Measurements from ENCODE around the gene SLC25A34.
A peak's percentile ranks its signal among the peaks of the same experiment; 100 is the strongest.

The SLC25A34 gene

DNA sequence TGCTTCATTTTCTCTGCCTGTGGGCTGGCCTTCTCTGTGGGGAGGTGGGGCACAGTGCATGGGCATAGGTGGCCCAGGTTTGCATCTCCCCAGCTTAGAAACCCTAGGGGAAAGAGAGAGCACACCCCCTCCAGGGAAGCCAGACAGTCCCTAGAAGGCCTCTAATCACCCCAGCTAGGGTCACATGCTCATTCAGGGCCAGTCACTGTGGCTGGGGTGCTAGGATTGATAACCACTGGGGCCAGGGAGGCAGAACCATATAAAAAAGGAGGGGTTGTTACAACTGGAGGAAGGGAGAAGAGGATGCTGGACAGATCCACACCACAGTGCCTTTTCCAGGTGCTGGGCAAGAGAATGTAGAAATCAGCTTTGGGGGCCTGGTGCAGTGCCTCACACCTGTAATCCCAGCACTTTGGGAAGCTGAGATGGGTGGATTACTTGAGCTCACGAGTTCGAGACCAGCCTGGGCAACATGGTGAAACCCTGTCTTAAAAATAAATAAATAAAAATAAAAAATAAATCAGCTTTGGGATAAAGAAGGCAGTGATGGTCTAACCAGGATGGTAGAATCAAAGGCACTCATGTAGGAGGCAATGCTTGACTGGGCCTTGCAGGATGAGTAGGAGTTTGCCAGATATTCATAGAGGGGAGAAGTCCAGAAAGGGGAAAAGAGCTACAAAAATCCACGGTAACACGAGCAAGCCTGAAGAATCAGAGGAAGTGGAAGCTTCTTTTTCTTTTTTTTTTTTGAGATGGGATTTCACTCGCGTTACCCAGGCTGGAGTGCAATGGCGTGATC, 42.0 kb downstream of the SLC25A34 start (continued):
- TF ChIP-seq, protein P1, sequence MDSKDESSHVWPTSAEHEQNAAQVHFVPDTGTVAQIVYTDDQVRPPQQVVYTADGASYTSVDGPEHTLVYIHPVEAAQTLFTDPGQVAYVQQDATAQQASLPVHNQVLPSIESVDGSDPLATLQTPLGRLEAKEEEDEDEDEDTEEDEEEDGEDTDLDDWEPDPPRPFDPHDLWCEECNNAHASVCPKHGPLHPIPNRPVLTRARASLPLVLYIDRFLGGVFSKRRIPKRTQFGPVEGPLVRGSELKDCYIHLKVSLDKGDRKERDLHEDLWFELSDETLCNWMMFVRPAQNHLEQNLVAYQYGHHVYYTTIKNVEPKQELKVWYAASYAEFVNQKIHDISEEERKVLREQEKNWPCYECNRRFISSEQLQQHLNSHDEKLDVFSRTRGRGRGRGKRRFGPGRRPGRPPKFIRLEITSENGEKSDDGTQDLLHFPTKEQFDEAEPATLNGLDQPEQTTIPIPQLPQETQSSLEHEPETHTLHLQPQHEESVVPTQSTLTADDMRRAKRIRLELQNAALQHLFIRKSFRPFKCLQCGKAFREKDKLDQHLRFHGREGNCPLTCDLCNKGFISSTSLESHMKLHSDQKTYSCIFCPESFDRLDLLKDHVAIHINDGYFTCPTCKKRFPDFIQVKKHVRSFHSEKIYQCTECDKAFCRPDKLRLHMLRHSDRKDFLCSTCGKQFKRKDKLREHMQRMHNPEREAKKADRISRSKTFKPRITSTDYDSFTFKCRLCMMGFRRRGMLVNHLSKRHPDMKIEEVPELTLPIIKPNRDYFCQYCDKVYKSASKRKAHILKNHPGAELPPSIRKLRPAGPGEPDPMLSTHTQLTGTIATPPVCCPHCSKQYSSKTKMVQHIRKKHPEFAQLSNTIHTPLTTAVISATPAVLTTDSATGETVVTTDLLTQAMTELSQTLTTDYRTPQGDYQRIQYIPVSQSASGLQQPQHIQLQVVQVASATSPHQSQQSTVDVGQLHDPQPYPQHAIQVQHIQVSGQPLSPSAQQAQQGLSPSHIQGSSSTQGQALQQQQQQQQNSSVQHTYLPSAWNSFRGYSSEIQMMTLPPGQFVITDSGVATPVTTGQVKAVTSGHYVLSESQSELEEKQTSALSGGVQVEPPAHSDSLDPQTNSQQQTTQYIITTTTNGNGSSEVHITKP (tag by site-specific recombination; IDR thresholded peaks at IDR 0.05) = peak; percentile 30

GRCh38 chr1:15785683-15786082, 49.6 kb downstream of the SLC25A34 start:
- peaks cover 0 to 59% of the 10 kb centered on the region in 2 experiments; a peak in 2 of 3 replicates for H3K36me3 ChIP-seq (ENCODE audit: control insufficient read depth in 2 of 2, insufficient read depth in 1 of 2, low read length in 2 of 2)
- no peaks in the 10 kb centered on the region for H3K4me1 ChIP-seq (ENCODE audit: control insufficient read depth, insufficient read depth, low read length)
- H3K4me3 ChIP-seq (ENCODE audit: low read depth, low read length) = no peak overlapping the region
- CTCF ChIA-PET = interaction anchor here (0.6 kb wide), 1 partner anchor 21 kb away, joined by 4 read pairs; no protein-coding TSS in a partner anchor
- no peak overlapping the region for H3K27ac ChIP-seq (ENCODE audit: extremely low read depth, low read depth, low read length)
- no peaks in the 10 kb centered on the region for H3K9me3 ChIP-seq (ENCODE audit: control insufficient read depth, insufficient read depth, low read depth, low read length)
- POLR2A ChIA-PET = no interaction called here
- no peak for TF ChIP-seq MZF1 (tag by site-specific recombination; IDR thresholded peaks at IDR 0.05; ENCODE audit: borderline replicate concordance)
- no peak for TF ChIP-seq ZNF510 (tag by site-specific recombination; IDR thresholded peaks at IDR 0.05; ENCODE audit: insufficient replicate concordance)
- no peak for TF ChIP-seq ZNF621 (tag by site-specific recombination; IDR thresholded peaks at IDR 0.05)
- no peak for TF ChIP-seq ZNF514 (tag by site-specific recombination; IDR thresholded peaks at IDR 0.05)
- TF ChIP-seq, protein P2, sequence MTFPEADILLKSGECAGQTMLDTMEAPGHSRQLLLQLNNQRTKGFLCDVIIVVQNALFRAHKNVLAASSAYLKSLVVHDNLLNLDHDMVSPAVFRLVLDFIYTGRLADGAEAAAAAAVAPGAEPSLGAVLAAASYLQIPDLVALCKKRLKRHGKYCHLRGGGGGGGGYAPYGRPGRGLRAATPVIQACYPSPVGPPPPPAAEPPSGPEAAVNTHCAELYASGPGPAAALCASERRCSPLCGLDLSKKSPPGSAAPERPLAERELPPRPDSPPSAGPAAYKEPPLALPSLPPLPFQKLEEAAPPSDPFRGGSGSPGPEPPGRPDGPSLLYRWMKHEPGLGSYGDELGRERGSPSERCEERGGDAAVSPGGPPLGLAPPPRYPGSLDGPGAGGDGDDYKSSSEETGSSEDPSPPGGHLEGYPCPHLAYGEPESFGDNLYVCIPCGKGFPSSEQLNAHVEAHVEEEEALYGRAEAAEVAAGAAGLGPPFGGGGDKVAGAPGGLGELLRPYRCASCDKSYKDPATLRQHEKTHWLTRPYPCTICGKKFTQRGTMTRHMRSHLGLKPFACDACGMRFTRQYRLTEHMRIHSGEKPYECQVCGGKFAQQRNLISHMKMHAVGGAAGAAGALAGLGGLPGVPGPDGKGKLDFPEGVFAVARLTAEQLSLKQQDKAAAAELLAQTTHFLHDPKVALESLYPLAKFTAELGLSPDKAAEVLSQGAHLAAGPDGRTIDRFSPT (tag by site-specific recombination; IDR thresholded peaks at IDR 0.05) = no peak
- no peak for TF ChIP-seq ZBTB21 (tag by site-specific recombination; IDR thresholded peaks at IDR 0.05)
- TF ChIP-seq ZNF10 (tag by site-specific recombination; IDR thresholded peaks at IDR 0.05) = no peak
- TF ChIP-seq IKZF3 (tag by site-specific recombination; IDR thresholded peaks at IDR 0.05) = no peak
- TF ChIP-seq ZNF354C (tag by site-specific recombination; IDR thresholded peaks at IDR 0.05; ENCODE audit: borderline replicate concordance, low read depth) = no peak
- no peak for TF ChIP-seq TCF7L2 (IDR thresholded peaks at IDR 0.05; ENCODE audit: borderline replicate concordance, low read depth, low read length)
- no peak for TF ChIP-seq ZNF248 (tag by site-specific recombination; IDR thresholded peaks at IDR 0.05)
- TF ChIP-seq ZNF350 (tag by site-specific recombination; IDR thresholded peaks at IDR 0.05) = no peak
- no peak for TF ChIP-seq ZBTB20 (tag by site-specific recombination; IDR thresholded peaks at IDR 0.05)
- no peak for TF ChIP-seq GLIS2 (tag by site-specific recombination; IDR thresholded peaks at IDR 0.05)

GRCh38 chr1:15786581-15786980, 50.5 kb downstream of the SLC25A34 start:
- POLR2A ChIA-PET = interaction anchor here (0.6 kb wide), 1 partner anchor 202 kb away, joined by 5 read pairs; no protein-coding TSS in a partner anchor
- Histone ChIP-seq H3K27ac (ENCODE audit: extremely low read depth, low read depth, low read length) (no peak overlapping the region), H3K9me3 (ENCODE audit: control insufficient read depth, insufficient read depth, low read depth, low read length) (no peaks in the 10 kb centered on the region), H3K4me1 (ENCODE audit: control insufficient read depth, insufficient read depth, low read length) (no peaks in the 10 kb centered on the region), H3K4me3 (ENCODE audit: low read depth, low read length) (no peak overlapping the region), H3K36me3 (ENCODE audit: control insufficient read depth in 2 of 2, insufficient read depth in 1 of 2, low read length in 2 of 2) (peaks cover 0 to 52% of the 10 kb centered on the region in 2 experiments; a peak in 2 of 3 replicates)
- CTCF ChIA-PET = no interaction called here
- TF ChIP-seq KLF1 (tag by site-specific recombination; IDR thresholded peaks at IDR 0.05) = peak; percentile 27; the same call in 1 of the 2 replicates
- no peak for TF ChIP-seq BCL6B (tag by site-specific recombination; IDR thresholded peaks at IDR 0.05)

Data from HEK293 (cell line).